OCI-LY7 (cell line): ENCODE data around the gene LIPC.

Experiments
- CTCF ChIP-seq: fragments of 200-600 bp; sonication (generic); conservative IDR thresholded peaks from 2 replicates; pipeline ENCODE4 v1.5.1; 2014; ENCODE audit warnings: mild to moderate bottlenecking, antibody characterized with exemption, low read length, moderate library complexity, mixed read lengths
- EZH2phosphoT487 ChIP-seq: fragments of 200-600 bp; sonication (generic); IDR thresholded peaks from 2 replicates; pipeline ENCODE4 v1.6.1; 2018; ENCODE audit warnings: low read depth, borderline replicate concordance, mild to moderate bottlenecking, mixed run types, antibody characterized with exemption, low read length, moderate library complexity, mixed read lengths

GRCh38 chr15:58515807-58516206 lies 84.0 kb downstream of the LIPC start:
- TF ChIP-seq CTCF (no peak), EZH2phosphoT487 (no peak)
